ENCODE results near the gene IRF2BPL.

DNA sequence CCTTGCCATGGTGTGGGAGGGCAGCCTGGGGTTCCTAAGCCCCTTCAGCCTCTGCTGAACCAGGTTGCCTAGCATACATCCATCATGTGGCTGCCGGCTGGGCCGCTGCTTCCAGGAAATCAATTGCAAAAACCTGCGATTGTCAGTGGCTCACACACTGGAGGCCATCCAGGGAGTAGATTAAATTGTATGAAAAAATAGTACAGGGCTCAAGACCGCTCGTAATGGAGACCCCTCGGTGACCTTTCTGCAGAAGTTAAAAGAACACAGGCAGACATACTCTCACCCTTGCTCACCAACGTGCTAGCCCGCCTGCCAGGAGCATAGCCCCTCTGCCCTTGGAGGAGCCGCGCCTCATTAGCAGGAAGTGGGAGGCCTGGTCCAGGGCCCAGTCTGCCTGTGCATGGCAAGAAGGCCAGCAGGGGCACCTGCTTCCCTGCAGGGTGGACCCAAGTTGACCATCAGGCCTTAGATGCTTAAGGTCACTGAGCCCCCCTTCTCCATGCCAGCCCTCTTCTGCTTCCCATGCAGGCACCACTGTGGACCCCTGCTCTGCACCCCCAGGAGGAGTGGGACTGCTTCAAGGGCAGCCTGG is 38.2 kb upstream of the IRF2BPL start:
- TF ChIP-seq, protein P1, sequence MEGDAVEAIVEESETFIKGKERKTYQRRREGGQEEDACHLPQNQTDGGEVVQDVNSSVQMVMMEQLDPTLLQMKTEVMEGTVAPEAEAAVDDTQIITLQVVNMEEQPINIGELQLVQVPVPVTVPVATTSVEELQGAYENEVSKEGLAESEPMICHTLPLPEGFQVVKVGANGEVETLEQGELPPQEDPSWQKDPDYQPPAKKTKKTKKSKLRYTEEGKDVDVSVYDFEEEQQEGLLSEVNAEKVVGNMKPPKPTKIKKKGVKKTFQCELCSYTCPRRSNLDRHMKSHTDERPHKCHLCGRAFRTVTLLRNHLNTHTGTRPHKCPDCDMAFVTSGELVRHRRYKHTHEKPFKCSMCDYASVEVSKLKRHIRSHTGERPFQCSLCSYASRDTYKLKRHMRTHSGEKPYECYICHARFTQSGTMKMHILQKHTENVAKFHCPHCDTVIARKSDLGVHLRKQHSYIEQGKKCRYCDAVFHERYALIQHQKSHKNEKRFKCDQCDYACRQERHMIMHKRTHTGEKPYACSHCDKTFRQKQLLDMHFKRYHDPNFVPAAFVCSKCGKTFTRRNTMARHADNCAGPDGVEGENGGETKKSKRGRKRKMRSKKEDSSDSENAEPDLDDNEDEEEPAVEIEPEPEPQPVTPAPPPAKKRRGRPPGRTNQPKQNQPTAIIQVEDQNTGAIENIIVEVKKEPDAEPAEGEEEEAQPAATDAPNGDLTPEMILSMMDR (IDR thresholded peaks at IDR 0.05; ENCODE audit: low read length): no peak
- no peak for TF ChIP-seq EZH2 (IDR thresholded peaks at IDR 0.05; ENCODE audit: borderline replicate concordance, low read length)
